Measurements from ENCODE around the gene NFATC2.
"Not testable (repeated sequence)": the region's sequence is repeated elsewhere in the genome, so short reads cannot be mapped to it uniquely, and the experiment has no call there.

The NFATC2 gene

DNA sequence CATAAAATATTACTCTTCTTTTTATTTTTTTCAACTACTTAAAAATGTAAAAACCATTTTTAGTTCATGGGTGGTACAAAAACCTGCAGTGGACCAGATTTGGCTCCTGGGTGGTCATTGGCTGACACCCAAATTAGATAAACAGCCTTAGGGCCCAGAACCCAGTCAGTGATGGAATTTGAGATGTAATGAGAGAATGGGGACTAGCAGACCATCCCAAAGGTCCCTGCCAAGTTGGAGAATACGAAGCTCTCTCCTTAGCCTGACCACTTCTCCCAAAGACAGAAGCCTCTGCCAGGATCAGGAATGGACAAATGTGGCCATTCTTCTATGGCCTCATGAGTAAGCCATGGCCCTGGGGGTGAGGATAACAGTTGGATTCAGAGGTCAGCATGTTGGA, 194.7 kb downstream of the NFATC2 start:
- DNase-seq = no peak

DNA sequence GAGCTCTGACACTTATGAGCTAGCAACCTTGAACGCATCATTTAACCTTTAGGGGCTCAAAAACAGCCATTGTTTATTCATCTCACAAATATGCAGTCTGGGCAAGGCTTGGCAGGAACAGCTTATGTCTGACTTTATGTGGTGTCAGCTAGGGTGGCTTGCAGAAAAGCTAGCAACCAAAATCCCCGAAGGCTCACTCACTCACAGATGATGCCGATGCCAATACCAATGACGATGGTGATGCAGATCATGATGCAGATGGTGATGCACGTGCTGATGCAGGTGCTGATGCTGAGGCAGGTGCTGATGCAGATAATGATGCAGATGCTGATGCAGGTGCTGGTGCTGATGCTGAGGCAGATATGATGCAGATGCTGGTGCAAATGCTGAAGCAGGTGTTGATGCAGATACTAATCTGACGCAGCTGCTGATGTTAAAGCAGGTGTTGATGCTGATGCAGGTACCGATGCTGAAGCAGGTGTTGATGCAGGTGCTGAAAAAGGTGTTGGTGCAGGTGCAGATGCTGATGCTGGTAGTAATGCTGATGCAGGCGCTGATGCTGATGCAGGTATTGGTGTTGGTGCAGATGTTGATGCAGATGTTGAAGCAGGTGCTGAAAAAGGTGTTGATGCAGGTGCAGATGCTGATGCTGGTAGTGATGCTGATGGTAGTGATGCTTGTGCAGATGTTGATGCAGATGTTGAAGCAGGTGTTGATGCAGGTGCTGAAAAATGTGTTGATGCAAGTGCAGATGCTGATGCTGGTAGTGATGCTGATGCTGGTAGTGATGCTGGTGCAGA, 195.6 kb downstream of the NFATC2 start:
- no peak for DNase-seq

DNA sequence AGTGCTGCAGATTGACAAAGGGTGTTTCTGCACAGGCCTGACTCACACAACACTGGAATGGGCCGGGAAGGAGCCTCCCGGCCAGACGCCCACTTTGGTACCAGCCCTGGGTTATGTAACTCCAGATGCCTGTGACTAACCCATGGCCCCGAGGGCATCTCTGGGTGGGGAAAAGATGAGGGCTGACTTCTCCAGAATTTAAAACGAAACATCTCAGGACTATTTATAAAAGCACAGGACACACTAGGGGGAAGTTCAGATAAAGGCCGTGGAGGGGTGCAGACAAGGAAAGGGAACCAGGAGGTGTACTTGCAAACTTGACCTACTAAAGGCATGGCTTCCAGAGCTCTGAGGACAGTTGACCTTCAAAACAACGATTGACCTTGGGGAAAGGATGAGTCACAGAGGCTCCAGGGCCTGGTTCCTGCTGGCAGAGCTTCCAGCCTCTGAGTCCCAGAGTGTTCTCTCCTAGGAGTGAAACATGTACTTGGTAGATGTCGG, 196.9 kb downstream of the NFATC2 start:
- DNase-seq = no peak

DNA sequence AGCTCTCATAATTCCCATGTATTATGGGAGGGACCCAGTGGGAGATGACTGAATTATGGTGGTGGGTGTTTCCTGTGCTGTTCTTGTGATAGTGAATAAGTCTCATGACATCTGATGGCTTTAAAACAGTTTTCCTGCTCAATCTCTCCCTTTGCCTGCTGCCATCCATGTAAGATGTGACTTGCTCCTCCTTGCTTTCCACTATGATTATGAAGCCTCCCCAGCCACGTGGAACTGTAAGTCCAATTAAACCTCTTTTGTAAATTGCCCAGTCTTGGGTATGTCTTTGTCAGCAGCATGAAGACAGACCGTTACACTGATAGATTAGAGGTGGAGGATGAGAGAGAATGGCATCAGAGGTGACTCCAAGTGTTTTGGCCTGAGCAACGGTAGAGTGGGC, 198.7 kb downstream of the NFATC2 start:
- not testable (repeated sequence) for DNase-seq

DNA sequence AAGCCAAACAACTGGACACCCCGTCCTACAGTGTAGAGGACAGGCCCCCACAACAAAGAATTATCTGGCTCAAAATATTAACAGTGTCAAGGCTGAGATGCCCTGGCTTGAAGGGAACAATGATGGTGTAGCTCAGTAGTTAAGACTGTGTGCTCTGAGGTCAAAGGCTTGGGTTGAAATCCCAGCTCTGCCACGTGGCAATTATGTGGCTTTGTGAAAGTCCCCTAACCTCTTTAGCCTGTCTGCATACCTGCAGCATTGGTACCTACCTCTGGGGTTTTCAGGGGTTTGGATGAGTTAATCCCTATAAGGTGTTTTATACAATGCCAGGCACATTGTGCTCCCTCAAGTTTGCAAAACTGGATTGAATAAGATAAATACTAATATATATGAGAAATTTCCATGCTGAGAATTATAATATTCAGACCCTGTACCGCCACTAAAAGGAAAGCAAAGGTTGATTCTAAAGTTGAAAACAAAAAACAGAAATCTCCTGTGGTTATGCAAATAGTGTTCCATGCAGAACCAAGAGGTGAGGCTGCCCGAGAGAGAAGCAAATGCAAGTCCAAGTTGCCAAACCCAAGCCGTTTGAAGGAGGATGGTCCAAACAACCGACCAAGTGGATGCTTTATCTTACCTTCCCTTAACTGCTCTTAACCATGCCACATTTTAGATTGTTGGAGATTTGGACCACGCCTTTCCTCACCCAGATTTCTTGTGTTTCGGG, 199.8 kb downstream of the NFATC2 start:
- DNase-seq = no peak

DNA sequence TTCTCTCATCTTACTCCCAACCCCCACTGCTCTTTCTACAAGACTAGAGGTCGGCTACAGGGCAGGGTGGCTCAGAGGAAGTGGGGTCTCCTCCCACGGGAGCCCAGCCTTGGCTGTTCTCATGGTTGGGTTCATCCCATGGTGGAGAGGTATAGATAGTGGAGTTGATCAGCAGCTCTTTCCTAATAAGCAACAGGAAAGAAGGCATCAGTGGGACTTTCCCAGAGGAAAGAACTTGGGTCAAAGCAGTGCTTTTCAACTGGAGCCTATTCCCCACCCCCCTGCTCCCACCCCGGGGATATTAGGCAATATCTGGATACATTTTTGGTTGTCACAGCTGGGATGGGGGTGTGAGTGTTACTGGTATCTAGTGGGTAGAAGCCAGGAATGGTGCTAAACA, 200.9 kb downstream of the NFATC2 start:
- no peak for DNase-seq

DNA sequence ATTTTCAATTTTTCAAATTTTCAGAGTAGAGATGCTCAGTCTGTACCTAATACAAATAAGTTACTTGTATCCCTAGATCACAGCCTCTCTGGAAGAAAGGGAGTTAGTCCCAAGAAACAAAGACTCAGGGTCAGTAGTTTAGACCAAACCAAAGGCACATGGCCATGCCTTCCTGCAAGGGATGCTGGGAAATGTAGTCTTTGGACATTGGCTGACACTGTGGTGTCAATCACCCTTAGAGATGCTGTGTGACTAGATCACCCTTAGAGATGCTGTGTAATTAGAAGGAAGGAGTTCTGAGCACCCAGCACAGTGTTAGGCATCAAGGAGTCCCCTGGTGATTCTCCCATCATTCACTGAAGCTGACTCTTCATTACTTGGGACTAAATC, 202.1 kb downstream of the NFATC2 start:
- DNase-seq = no peak

DNA sequence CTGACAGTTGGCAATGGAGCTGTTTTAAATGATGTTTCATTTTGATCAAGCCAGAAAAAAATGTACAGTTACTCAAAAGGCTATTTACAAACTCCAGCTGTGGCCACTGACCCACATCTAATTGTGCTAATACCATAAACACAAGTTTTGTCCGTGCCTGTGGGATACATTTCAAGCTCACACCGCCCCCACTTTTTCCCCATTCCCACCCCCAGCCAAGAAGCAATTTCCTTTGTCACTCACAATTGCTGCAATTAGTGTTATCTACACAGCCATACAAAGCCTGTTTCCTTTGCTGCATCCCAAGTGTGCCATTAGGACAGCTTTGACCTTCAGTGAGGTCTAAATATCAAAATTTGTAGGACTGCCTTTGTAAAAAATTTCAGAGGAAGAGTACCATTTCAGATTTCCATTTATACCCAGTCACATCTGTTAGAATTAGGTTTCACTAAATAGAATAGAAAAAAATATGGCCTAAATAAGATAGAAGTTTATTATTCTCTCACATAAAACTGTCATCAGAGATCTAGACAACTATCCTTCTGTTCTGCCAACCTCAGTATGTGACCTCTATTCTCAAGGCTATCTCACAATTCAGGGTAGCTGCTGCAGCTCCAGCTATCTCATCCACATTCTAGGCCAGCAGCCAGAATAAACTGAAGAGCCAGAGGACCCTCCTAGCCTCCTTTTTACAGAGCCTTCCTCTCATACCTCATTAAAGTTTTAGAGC, 202.6 kb downstream of the NFATC2 start:
- DNase-seq = no peak

DNA sequence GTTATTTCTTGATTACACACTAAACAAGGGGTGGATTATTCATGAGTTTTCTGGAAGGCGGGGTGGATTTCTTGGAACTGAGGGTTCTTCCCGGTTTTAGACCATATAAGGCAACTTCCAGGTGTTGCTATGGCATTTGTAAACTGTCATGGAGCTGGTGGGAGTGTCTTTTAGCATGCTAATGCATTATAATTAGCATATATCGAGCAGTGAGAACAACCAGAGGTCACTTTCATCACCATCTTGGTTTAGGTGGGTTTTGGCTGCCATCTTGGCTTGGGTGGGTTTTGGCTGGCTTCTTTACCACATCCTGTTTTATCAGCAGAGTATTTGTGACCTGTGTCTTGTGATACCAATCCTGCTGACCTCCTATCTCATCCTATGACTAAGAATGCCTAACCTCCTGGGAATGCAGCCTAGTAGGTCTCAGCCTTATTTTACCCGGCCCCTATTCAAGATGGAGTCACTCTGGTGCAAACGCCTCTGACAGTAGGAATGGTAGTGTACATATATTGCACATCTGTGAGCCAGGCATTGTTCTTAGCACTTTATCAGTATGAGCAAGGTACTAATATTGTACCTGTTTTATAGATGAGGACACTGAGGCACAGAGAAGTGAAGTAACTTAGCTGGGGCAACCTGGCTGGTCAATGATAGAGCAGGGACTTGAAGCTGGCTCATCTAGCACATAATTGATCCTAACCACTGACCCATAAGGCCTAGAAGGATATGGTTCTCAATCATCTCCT, 203.7 kb downstream of the NFATC2 start:
- DNase-seq = no peak

DNA sequence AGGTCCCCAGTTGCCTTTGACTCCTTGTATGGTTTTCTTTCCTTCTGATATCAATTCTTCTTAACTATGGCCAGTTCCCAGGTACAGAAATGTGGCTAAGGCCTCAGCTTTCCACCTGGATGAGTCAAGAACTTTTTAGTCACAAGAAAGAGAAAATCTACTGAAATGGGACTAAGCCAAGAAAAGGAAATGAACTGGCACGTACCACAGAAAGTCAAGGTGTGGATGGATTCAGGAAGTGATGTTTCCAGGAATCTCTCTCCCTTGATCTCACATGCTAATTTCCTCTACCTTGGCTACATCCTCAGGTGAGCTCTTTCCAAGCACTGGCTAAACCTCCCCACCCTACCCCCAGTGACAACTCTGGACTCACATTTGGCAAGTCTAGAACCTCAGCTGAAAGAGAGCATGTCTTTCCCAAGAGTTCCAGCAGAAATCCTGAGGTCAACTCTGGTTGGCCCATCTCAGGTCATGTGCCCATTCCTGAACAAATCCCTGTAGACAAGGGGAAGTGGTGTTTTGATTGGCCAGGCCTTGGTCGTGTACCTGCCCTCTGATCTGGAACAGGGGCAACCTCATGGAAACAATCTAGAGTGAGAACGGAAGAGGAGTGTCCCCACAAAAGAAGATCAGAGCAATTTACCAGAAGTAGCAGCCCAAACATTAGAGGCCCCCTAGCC, 205.3 kb downstream of the NFATC2 start:
- no peak for DNase-seq
